T47D (cell line): ENCODE data around the gene ORC2.
"Not testable (repeated sequence)": the region's sequence is repeated elsewhere in the genome, so short reads cannot be mapped to it uniquely, and the experiment has no call there.

Experiments used
- DNase-seq, 2 experiments: peaks; one replicate each; pipeline versions ENCODE4 v3.0.0 to v3.0.0-alpha.2; 2011 to 2012; ENCODE audit warnings: low read depth in 1 of 2, low spot score in 1 of 2
- JUND ChIP-seq: IDR thresholded peaks from 2 replicates; pipeline ENCODE4 v1.6.1; 2012; ENCODE audit warnings: low read depth
- in situ Hi-C: cut with HindIII; loops from 2 replicates; pipeline ENCODE4 v1.10.0; 2016; ENCODE audit warnings: low sequenced_read_pairs, low pct_unique_long_range_greater_than_20kb

Gene ORC2

GRCh38 chr2:200963124-200963917 lies at the start of gene ORC2:
Gene ORC2 (minus strand): TSS chr2:200963660. CDS start chr2:200958123, 5,537 bp downstream.
- peak; percentile 90 to 96 for DNase-seq
- in situ Hi-C loops = no loop called here
- TF ChIP-seq JUND = no peak

GRCh38 chr2:201008296-201008829 lies 44.9 kb upstream of the ORC2 start:
- DNase-seq = peak in 1 of 2 experiments; percentile 39
- in situ Hi-C loops = no loop called here
- TF ChIP-seq JUND = no peak

GRCh38 chr2:201007584-201007998 lies 44.1 kb upstream of the ORC2 start:
- in situ Hi-C loops = no loop called here
- no peak for TF ChIP-seq JUND

GRCh38 chr2:201006704-201007103 lies 43.2 kb upstream of the ORC2 start:
- TF ChIP-seq JUND = no peak
- in situ Hi-C loops = no loop called here
- DNase-seq = no peak

More at GRCh38 chr2:201007584-201007998, 44.1 kb upstream of the ORC2 start:
- peak in 1 of 2 experiments; percentile 57 for DNase-seq

- in situ Hi-C loops = no loop called here
- TF ChIP-seq JUND = no peak
- no peak for DNase-seq
These were observed 40.9 kb upstream of the ORC2 start for GRCh38 chr2:201004370-201004769.

GRCh38 chr2:200993097-200993496 lies 29.6 kb upstream of the ORC2 start:
- no peak for TF ChIP-seq JUND
- in situ Hi-C loops = no loop called here
- no peak for DNase-seq

GRCh38 chr2:200987137-200987536 lies 23.7 kb upstream of the ORC2 start:
- TF ChIP-seq JUND = no peak
- in situ Hi-C loops = no loop called here

GRCh38 chr2:200985799-200986198 lies 22.3 kb upstream of the ORC2 start:
- DNase-seq = no peak
- no peak for TF ChIP-seq JUND
- in situ Hi-C loops = no loop called here

More at GRCh38 chr2:200987137-200987536, 23.7 kb upstream of the ORC2 start:
- DNase-seq = no peak

GRCh38 chr2:200976710-200977109 lies 13.2 kb upstream of the ORC2 start:
- no peak for DNase-seq
- no peak for TF ChIP-seq JUND
- in situ Hi-C loops = no loop called here

- no peak for TF ChIP-seq JUND
- DNase-seq = no peak
- in situ Hi-C loops = no loop called here
These were observed 12.2 kb upstream of the ORC2 start for GRCh38 chr2:200975672-200976071.

- DNase-seq, in situ Hi-C loops: not testable (repeated sequence)
These were observed 6.6 kb upstream of the ORC2 start for GRCh38 chr2:200970057-200970456.

- in situ Hi-C loops = no loop called here
- no peak for DNase-seq
- TF ChIP-seq JUND = no peak
These were observed 5.3 kb upstream of the ORC2 start for GRCh38 chr2:200968735-200969134.

- no peak for TF ChIP-seq JUND
- in situ Hi-C loops = no loop called here
- DNase-seq = no peak
These were observed 4.7 kb upstream of the ORC2 start for GRCh38 chr2:200968162-200968561.
